HCT116 (cell line): ENCODE measurements around the gene DNAJC18. TPM values are rescaled to one million over a fixed set of nuclear protein-coding genes. Genes with fewer than 3 reads are reported as not detected.

Experiments
- ATAC-seq: fragments of 200-7000 bp; cut with Tn5 transposase; 2 replicates; pipeline ENCODE4 v1.9.1; 2020; ENCODE audit warnings: mild to moderate bottlenecking, moderate library complexity
- BruUV-seq: library from RNA; stranded (reverse); fragments of 400-500 nt; replicated peaks from 2 replicates; lab custom pipeline; 2021; lab: Mats Ljungman, UMichigan
- CTCF ChIA-PET: fragments of 300-600 bp; sonication (Branson Sonifier 250); formaldehyde crosslinking; loops from one replicate; lab custom pipeline; 2021; ENCODE audit warnings: antibody characterized with exemption; lab: Charles Lee
- POLR2A ChIA-PET: fragments of 300-600, 350-600 bp; sonication (Branson Sonifier 250); formaldehyde crosslinking; loops from one replicate; lab custom pipeline; 2021; ENCODE audit warnings: antibody characterized with exemption; lab: Charles Lee
- RAD21 ChIA-PET, 2 experiments: fragments of 300-600 bp; sonication (Branson Sonifier 250); formaldehyde crosslinking; loops; one replicate each; lab custom pipeline; 2023; ENCODE audit warnings: low total read pairs in 2 of 2; ENCODE audit not compliant: uncharacterized antibody in 2 of 2, unreplicated experiment in 2 of 2, low non-redundant PET in 1 of 2; lab: Charles Lee
- DNase-seq: peaks from one replicate; pipeline ENCODE4 v3.0.0-alpha.2; 2010; ENCODE audit warnings: low read depth, low spot score
- H2AFZ ChIP-seq: fragments of 200-600 bp; shearing (Covaris generic), sonication (generic); 2 replicates; pipeline ENCODE4 v1.6.1; 2017; ENCODE audit warnings: low read depth, mixed run types, mixed read lengths, antibody characterized with exemption, low read length; ENCODE audit not compliant: poor library complexity, severe bottlenecking
- H3K27ac ChIP-seq: 2 replicates; pipeline ENCODE4 v1.5.1; 2012; ENCODE audit warnings: low read depth, low read length
- H3K27me3 ChIP-seq: fragments of 200-600 bp; sonication (generic); 2 replicates; pipeline ENCODE4 v1.6.1; 2016; ENCODE audit warnings: mixed run types, low read length, mixed read lengths; ENCODE audit not compliant: insufficient read depth
- H3K36me3 ChIP-seq, 2 experiments: fragments of 200-500 bp in 1 of 2; fragments of 200-600 bp in 1 of 2; sonication (Bioruptor generic) in 1 of 2; sonication (generic) in 1 of 2; 2 replicates each; pipeline versions ENCODE4 v1.5.1 to v1.6.1; 2014 to 2016; ENCODE audit warnings: low read length in 2 of 2, inconsistent platforms in 1 of 2, mixed read lengths in 1 of 2, mixed run types in 1 of 2; ENCODE audit not compliant: insufficient read depth in 2 of 2, control insufficient read depth in 1 of 2
- H3K4me1 ChIP-seq, 2 experiments: fragments of 200-600 bp in 1 of 2; sonication (generic) in 1 of 2; 2 replicates each; pipeline versions ENCODE4 v1.5.1 to v1.6.1; 2012 to 2017; ENCODE audit warnings: low read length in 2 of 2, inconsistent platforms in 1 of 2, mild to moderate bottlenecking in 1 of 2, mixed read lengths in 1 of 2, mixed run types in 1 of 2, moderate library complexity in 1 of 2; ENCODE audit not compliant: insufficient read depth in 2 of 2, control insufficient read depth in 1 of 2
- H3K4me2 ChIP-seq: fragments of 200-600 bp; sonication (generic); 2 replicates; pipeline ENCODE4 v1.6.1; 2017; ENCODE audit warnings: mixed run types, low read length, mixed read lengths
- H3K4me3 ChIP-seq, 2 experiments: fragments of 200-600 bp in 1 of 2; sonication (generic) in 1 of 2; replicated peaks in 1 of 2; 2 replicates each; pipeline ENCODE4 v1.5.1; 2011 to 2016; ENCODE audit warnings: low read length in 2 of 2, control low read depth in 1 of 2, low read depth in 1 of 2, mild to moderate bottlenecking in 1 of 2, mixed read lengths in 1 of 2, mixed run types in 1 of 2
- H3K79me2 ChIP-seq: fragments of 200-600 bp; sonication (generic); 2 replicates; pipeline ENCODE4 v1.6.1; 2017; ENCODE audit warnings: mild to moderate bottlenecking, mixed run types, low read length, moderate library complexity, mixed read lengths; ENCODE audit not compliant: insufficient read depth
- H3K9ac ChIP-seq: fragments of 200-600 bp; sonication (generic); 2 replicates; pipeline ENCODE4 v1.6.1; 2016; ENCODE audit warnings: low read length, mixed read lengths
- H3K9me2 ChIP-seq: fragments of 200-600 bp; sonication (generic), shearing (Covaris generic); 2 replicates; pipeline ENCODE4 v1.6.1; 2017; ENCODE audit warnings: mixed run types, mild to moderate bottlenecking, moderate library complexity; ENCODE audit not compliant: insufficient read depth
- H3K9me3 ChIP-seq, 2 experiments: fragments of 200-500 bp in 1 of 2; fragments of 200-600 bp in 1 of 2; sonication (Bioruptor generic) in 1 of 2; sonication (generic) in 1 of 2; 2 replicates each; pipeline ENCODE4 v1.6.1; 2014 to 2017; ENCODE audit warnings: low read length in 2 of 2, mixed read lengths in 2 of 2, inconsistent platforms in 1 of 2, low read depth in 1 of 2, mild to moderate bottlenecking in 1 of 2, mixed run types in 1 of 2, moderate library complexity in 1 of 2; ENCODE audit not compliant: control insufficient read depth in 1 of 2, insufficient read depth in 1 of 2
- H4K20me1 ChIP-seq: fragments of 200-600 bp; sonication (generic), shearing (Covaris generic); 2 replicates; pipeline ENCODE4 v1.6.1; 2017; ENCODE audit warnings: mixed run types, mild to moderate bottlenecking, moderate library complexity; ENCODE audit not compliant: insufficient read depth
- EZH2 ChIP-seq: fragments of 200-600 bp; sonication (generic); IDR thresholded peaks from 2 replicates; pipeline ENCODE4 v1.6.1; 2017; ENCODE audit warnings: antibody characterized with exemption, mixed run types
- EZH2phosphoT487 ChIP-seq: fragments of 200-600 bp; IDR thresholded peaks from 2 replicates; pipeline ENCODE4 v1.6.1; 2018; ENCODE audit warnings: antibody characterized with exemption, borderline replicate concordance
- FOSL1 ChIP-seq: IDR thresholded peaks from 2 replicates; pipeline ENCODE4 v1.6.1; 2012; ENCODE audit warnings: low read depth
- JUND ChIP-seq: IDR thresholded peaks from 2 replicates; pipeline ENCODE4 v1.6.1; 2012
- RAD21 ChIP-seq: IDR thresholded peaks from 2 replicates; pipeline ENCODE4 v1.6.1; 2012; ENCODE audit warnings: low read depth, mild to moderate bottlenecking
- SIN3A ChIP-seq: IDR thresholded peaks from 2 replicates; pipeline ENCODE4 v1.6.1; 2012; ENCODE audit warnings: low read depth
- SRF ChIP-seq: IDR thresholded peaks from 2 replicates; pipeline ENCODE4 v1.6.1; 2012; ENCODE audit warnings: low read depth
- YY1 ChIP-seq: IDR thresholded peaks from 2 replicates; pipeline ENCODE4 v1.6.1; 2011; ENCODE audit warnings: low read length, low read depth, moderate library complexity, mild to moderate bottlenecking; ENCODE audit not compliant: insufficient replicate concordance; ENCODE audit errors: extremely low read depth
- ZFX ChIP-seq: fragments of 450-650 bp; IDR thresholded peaks from 2 replicates; pipeline ENCODE4 v1.6.1; 2017
- intact Hi-C: fragments of 100-400 bp; cut with micrococcal nuclease; formaldehyde crosslinking; loops from 2 replicates; pipeline ENCODE4 v1.10.0; 2022
- total RNA-seq: library from RNA; stranded (reverse); gene quantifications from one replicate; pipeline ENCODE4 v1.2.1, GENCODE V29; 2021; ENCODE audit not compliant: unreplicated experiment
- TF ChIP-seq, protein P1 (sequence below): IDR thresholded peaks from 2 replicates; pipeline ENCODE4 v1.6.1; 2011; ENCODE audit warnings: mild to moderate bottlenecking, low read length, moderate library complexity; ENCODE audit not compliant: insufficient replicate concordance; ENCODE audit errors: extremely low read depth
- TF ChIP-seq, protein P2 (sequence below): IDR thresholded peaks from 2 replicates; pipeline ENCODE4 v1.6.1; 2012
- TF ChIP-seq, protein P3 (sequence below), 3 experiments: fragments of 200-600 bp in 1 of 3; sonication (generic) in 1 of 3; IDR thresholded peaks in 2 of 3; conservative IDR thresholded peaks in 1 of 3; 2 replicates each; pipeline ENCODE4 v1.5.1; 2012 to 2017; ENCODE audit warnings: low read depth in 2 of 3, low read length in 2 of 3, antibody characterized with exemption in 1 of 3, borderline replicate concordance in 1 of 3, control low read depth in 1 of 3, mild to moderate bottlenecking in 1 of 3, mixed read lengths in 1 of 3, mixed run types in 1 of 3, moderate library complexity in 1 of 3; ENCODE audit not compliant: insufficient read depth in 1 of 3

The DNAJC18 gene
- total RNA-seq, 1 experiment from 2014 or later, result 5.7 TPM

DNA sequence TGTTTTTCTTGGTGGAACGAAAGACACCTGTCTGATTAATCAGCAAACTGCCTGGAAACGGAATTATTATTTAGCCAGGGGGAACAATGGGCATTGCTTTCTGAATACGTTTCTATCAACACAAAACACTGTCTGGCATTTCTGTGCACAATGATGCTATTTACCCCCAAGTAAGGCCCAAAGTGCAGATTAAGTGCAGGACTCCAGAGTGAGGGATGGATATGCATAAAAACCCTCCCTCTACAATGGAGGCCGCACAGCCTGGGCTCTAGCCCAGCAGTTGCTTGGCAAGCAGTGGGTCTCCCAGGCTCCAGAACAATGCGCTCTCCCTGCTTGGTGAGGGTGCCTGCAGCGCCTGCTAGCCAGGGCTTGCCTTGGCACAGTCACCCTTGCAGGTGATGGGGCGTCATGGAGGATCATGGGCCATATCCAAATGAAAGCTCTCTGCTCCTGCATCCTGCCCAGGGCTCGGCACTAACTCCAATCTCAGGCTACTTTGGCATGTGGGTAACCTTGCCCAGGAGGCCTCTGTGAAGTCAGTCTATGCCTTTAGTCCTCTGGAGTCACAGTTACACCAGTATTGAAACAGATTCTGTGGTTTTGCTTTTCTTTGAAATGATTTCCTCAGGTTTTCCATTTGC is 24.0 kb downstream of the DNAJC18 start:
- intact Hi-C loops, result no loop called here
- RAD21 ChIA-PET, result no interaction called here
- Histone ChIP-seq H3K9me2 (no peaks in the 10 kb centered on the region), H3K4me2 (no peak overlapping the region), H3K27me3 (no peaks in the 10 kb centered on the region), H2AFZ (no peak overlapping the region), H3K9me3 (no peaks in the 10 kb centered on the region), H3K9ac (no peak overlapping the region), H3K27ac (no peak overlapping the region), H3K4me1 (peaks cover 3 to 18% of the 10 kb centered on the region in 2 experiments; a peak in 3 of 4 replicates), H3K36me3 (no peaks in the 10 kb centered on the region), H4K20me1 (no peaks in the 10 kb centered on the region), H3K4me3 (no peak overlapping the region), H3K79me2 (no peaks in the 10 kb centered on the region)
- BruUV-seq, result no TSS peak
- POLR2A ChIA-PET, result no interaction called here
- TF ChIP-seq YY1 (no peak), ZFX (no peak), FOSL1 (no peak), SIN3A (no peak), JUND (no peak), EZH2 (no peak), EZH2phosphoT487 (no peak), SRF (no peak), RAD21 (no peak)
- TF ChIP-seq, protein P1, sequence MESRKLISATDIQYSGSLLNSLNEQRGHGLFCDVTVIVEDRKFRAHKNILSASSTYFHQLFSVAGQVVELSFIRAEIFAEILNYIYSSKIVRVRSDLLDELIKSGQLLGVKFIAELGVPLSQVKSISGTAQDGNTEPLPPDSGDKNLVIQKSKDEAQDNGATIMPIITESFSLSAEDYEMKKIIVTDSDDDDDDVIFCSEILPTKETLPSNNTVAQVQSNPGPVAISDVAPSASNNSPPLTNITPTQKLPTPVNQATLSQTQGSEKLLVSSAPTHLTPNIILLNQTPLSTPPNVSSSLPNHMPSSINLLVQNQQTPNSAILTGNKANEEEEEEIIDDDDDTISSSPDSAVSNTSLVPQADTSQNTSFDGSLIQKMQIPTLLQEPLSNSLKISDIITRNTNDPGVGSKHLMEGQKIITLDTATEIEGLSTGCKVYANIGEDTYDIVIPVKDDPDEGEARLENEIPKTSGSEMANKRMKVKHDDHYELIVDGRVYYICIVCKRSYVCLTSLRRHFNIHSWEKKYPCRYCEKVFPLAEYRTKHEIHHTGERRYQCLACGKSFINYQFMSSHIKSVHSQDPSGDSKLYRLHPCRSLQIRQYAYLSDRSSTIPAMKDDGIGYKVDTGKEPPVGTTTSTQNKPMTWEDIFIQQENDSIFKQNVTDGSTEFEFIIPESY, result no peak
- TF ChIP-seq, protein P2, sequence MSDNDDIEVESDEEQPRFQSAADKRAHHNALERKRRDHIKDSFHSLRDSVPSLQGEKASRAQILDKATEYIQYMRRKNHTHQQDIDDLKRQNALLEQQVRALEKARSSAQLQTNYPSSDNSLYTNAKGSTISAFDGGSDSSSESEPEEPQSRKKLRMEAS, result no peak
- TF ChIP-seq, protein P3, sequence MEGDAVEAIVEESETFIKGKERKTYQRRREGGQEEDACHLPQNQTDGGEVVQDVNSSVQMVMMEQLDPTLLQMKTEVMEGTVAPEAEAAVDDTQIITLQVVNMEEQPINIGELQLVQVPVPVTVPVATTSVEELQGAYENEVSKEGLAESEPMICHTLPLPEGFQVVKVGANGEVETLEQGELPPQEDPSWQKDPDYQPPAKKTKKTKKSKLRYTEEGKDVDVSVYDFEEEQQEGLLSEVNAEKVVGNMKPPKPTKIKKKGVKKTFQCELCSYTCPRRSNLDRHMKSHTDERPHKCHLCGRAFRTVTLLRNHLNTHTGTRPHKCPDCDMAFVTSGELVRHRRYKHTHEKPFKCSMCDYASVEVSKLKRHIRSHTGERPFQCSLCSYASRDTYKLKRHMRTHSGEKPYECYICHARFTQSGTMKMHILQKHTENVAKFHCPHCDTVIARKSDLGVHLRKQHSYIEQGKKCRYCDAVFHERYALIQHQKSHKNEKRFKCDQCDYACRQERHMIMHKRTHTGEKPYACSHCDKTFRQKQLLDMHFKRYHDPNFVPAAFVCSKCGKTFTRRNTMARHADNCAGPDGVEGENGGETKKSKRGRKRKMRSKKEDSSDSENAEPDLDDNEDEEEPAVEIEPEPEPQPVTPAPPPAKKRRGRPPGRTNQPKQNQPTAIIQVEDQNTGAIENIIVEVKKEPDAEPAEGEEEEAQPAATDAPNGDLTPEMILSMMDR (IDR thresholded peaks at IDR 0.05 in 2 of 3, conservative IDR thresholded peaks at IDR 0.05 in 1 of 3; ENCODE audit: borderline replicate concordance in 1 of 3, insufficient read depth in 1 of 3, low read depth in 2 of 3, low read length in 2 of 3), result no peak
- DNase-seq (no peak), ATAC-seq (no peak)
- CTCF ChIA-PET, result no interaction called here
